Epithelial cell of proximal tubule (primary cell): ENCODE data around the gene SYNJ1. TPM values are rescaled to one million over a fixed set of nuclear protein-coding genes. Genes with fewer than 3 reads are reported as not detected.

Source experiments
- DNase-seq: peaks from one replicate; pipeline ENCODE4 v3.0.0-alpha.2; 2011; ENCODE audit warnings: low read depth
- H3K4me3 ChIP-seq: 2 replicates; pipeline ENCODE4 v1.5.1; 2011; ENCODE audit warnings: low read depth, mild to moderate bottlenecking, low read length
- total RNA-seq: library from RNA; depleted of rRNA; stranded (reverse); fragments of >200 nt; gene quantifications from 2 replicates; pipeline ENCODE4 v1.2.3, GENCODE V29; 2015
- TF ChIP-seq, protein P1 (sequence below): conservative IDR thresholded peaks from 2 replicates; pipeline ENCODE4 v1.5.1; 2012; ENCODE audit warnings: low read depth, mild to moderate bottlenecking, low read length

Gene SYNJ1
- total RNA-seq, 1 donor from 2014 or later = 2.5 TPM

DNA sequence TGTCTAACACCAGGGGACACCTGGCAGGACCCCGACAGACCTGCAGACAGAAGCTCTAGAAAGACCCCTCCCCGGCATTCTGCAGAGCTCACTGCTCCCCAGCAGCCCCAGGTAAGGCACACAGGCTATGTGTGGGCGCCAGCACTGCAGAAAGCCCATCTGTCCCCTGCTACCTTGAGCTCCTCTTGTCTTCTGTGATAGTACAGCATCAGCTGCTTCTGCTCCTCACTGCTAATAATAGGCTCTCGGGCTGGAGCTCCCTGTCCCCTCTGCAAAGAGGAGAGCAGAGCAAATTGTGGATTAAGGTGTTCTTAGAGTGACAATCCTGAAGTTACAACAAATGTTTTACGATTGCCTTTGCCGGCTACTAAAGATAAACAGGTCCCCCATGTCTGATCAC is 125.7 kb downstream of the SYNJ1 start:
- no peak overlapping the region for H3K4me3 ChIP-seq
- TF ChIP-seq, protein P1, sequence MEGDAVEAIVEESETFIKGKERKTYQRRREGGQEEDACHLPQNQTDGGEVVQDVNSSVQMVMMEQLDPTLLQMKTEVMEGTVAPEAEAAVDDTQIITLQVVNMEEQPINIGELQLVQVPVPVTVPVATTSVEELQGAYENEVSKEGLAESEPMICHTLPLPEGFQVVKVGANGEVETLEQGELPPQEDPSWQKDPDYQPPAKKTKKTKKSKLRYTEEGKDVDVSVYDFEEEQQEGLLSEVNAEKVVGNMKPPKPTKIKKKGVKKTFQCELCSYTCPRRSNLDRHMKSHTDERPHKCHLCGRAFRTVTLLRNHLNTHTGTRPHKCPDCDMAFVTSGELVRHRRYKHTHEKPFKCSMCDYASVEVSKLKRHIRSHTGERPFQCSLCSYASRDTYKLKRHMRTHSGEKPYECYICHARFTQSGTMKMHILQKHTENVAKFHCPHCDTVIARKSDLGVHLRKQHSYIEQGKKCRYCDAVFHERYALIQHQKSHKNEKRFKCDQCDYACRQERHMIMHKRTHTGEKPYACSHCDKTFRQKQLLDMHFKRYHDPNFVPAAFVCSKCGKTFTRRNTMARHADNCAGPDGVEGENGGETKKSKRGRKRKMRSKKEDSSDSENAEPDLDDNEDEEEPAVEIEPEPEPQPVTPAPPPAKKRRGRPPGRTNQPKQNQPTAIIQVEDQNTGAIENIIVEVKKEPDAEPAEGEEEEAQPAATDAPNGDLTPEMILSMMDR = no peak
- no peak for DNase-seq

DNA sequence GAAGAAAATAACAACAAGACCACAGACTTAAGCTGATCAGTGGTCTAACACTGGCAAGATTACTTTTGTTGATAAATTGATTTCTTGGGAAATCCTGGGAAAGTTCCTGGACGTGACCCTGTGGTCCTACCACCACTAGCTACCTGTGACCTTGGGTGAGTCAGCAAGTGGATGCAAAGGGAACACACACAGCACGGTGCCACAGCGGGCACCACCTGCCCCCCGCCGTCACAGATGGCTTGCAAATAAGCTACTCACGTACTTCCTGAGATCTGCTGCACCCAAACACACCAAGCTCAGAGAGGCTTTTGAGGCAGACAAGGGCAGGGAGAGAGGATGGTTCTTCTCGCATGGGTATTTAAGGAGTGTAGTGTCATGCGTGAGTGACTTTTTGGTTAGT is 128.3 kb downstream of the SYNJ1 start:
- no peak overlapping the region for H3K4me3 ChIP-seq
- DNase-seq = no peak
- TF ChIP-seq, protein P1 = no peak

DNA sequence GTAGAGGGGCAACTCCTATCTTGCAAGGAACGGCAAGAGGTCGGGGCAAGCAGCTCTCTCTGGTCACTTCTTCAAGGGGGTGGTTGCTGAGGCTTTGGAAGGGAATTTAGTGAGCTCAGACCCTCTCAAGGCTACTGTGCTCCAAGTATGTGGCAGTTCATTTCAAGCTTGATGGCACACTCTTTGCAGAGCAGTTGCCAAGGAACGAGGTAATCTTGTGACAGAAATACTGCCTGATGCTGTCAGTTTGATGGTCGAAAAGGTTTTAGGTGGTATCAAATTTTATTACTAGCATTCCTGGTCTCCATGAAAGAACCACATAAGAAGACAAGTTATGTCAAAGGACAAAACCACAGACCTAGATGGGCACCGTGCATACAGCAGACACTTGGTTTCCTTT is 128.7 kb downstream of the SYNJ1 start:
- TF ChIP-seq, protein P1 = no peak
- no peak overlapping the region for H3K4me3 ChIP-seq
- DNase-seq = no peak

DNA sequence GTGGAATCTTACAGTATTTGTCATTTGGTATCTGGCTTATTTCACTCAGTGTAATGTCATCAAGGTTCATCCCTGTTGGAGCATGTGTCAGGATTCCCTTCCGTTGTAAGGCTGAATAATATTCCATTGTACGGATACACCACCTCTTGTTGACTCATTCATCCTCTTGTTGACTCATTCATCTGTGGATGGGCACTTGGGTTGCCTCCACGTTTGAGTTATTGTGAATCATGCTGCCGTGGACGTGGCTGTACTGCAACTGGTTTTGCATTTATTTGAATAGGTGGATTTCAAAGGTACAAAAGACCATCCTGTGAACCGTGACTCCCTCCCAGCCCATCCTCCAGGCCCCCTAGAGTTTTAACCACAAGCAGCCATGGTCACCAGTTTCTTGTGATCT is 130.6 kb downstream of the SYNJ1 start:
- no peak overlapping the region for H3K4me3 ChIP-seq
- TF ChIP-seq, protein P1 = no peak
- peak; percentile 89 for DNase-seq

- TF ChIP-seq, protein P1 = no peak
These were observed 132.4 kb downstream of the SYNJ1 start for GRCh38 chr21:32595431-32595830.

DNA sequence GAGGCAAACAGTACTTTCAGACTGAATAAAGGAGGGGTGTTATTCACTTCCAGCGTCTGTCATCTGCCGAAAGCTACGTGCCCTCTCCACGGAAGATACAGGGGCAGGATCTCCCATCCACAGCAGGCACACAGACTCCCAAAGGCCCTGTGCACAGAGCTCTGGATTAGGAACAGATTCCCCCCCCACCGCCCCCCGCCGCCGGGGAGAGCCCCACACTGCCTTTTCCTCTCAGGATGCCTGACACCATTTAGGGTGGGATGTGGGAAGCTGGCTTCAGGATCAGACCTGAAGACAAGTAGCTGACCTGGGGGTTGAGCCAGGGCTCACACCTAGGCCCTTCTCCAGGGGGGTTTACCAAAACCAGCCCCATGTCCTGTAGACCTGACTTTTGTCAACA is 134.1 kb downstream of the SYNJ1 start:
- DNase-seq = no peak
- TF ChIP-seq, protein P1 = no peak
- H3K4me3 ChIP-seq = no peak overlapping the region

More at GRCh38 chr21:32595431-32595830, 132.4 kb downstream of the SYNJ1 start:
- H3K4me3 ChIP-seq = no peak overlapping the region
- no peak for DNase-seq

- TF ChIP-seq, protein P1 = no peak
- H3K4me3 ChIP-seq = no peak overlapping the region
- DNase-seq = no peak
These were observed 134.8 kb downstream of the SYNJ1 start for GRCh38 chr21:32592929-32593502.
